Activated CD4-positive, alpha-beta T cell treated with anti-CD3 and anti-CD28 coated beads, Interleukin-2, amount 50 U/mL, for 4 hours (primary cell): ENCODE data around the gene NELFA.

Source experiments
- DNase-seq, 2 experiments: peaks; one replicate each; pipeline ENCODE4 v3.0.0-alpha.2; 2020

Gene NELFA

GRCh38 chr4:2008921-2009650 is at the start of gene NELFA:
Gene NELFA (minus strand): TSS chr4:2008974. CDS start chr4:2008959, 15 bp downstream.
- DNase-seq = peak; percentile 94

GRCh38 chr4:2057382-2058065 is 48.8 kb upstream of the NELFA start:
- DNase-seq = no peak

DNA sequence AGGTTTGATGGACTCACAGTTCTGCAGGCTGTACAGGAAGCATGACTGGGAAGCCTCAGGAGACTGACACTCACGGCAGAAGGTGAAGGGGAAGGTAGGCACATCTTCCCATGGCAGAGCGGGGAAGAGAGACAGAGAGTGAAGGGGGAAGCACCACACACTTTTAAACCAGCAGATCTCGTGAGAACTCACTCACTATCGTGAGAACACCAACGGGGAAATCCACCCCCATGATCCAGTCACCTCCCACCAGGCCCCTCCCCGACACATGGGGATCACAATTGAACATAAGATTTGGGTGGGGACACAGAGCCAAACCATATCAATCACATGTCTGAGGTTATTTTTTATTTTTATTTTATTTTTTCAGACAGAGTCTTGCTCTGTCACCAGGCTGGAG is 45.4 kb upstream of the NELFA start:
- no peak for DNase-seq

DNA sequence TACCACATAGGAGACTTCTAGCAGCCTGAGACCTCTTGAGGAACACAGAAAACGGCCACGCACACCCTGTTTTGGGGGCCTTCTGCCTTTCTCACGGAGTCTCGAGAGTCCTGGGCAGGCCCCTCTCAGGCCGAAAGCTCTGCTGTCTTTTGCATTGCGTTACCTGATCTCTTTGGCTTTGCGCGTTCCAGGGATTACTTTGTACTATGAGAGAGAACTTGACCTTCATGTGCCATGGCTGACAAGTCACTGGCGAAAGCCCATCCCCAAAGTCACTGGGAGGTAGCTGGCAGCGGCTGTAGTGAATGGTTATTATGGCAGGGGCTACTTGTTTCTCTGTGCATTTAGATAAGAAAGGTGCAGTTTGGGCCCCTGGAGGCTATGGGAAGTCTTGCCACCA is 42.3 kb upstream of the NELFA start:
- DNase-seq = no peak

DNA sequence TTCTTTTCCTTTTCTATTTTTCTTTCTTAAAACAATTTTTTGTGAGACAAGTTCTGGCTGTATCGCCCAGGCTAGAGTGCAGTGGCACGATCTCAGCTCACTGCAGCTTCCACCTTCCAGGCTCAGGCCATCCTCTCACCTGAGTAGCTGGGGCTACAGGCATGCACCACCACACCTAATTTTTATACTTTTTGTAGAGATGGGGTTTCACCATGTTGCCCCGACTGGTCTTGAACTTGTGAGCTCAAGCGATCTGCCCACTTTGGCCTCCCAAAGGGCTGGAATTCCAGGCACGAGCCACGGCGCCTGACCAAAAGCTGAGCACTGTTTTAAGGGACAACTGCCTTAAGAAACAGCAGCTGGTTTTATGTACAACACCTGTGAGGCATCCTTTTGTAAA is 41.0 kb upstream of the NELFA start:
- DNase-seq = no peak

DNA sequence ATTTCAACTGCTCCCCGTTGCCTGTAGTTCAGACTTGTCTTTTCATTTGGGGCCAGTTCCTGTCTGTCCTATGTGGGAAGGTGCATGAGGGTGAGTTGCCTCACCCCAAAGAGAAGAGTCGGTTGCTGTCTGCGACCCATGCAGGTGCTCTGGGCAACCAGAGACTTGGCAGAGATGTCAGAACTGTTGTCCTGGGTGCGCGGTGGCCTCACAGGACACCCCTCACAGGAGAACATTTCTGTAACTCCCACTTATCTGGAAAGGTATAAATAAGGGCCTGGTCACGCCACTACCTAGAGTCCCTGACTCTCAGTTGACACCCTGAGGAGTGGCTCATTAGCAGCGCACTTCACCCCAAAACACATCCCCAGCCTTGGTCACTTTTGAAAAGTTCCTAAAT is 40.6 kb upstream of the NELFA start:
- DNase-seq = no peak

GRCh38 chr4:2048831-2049230 is 40.1 kb upstream of the NELFA start:
- no peak for DNase-seq

GRCh38 chr4:2047781-2048581 is 39.2 kb upstream of the NELFA start:
- DNase-seq = no peak

DNA sequence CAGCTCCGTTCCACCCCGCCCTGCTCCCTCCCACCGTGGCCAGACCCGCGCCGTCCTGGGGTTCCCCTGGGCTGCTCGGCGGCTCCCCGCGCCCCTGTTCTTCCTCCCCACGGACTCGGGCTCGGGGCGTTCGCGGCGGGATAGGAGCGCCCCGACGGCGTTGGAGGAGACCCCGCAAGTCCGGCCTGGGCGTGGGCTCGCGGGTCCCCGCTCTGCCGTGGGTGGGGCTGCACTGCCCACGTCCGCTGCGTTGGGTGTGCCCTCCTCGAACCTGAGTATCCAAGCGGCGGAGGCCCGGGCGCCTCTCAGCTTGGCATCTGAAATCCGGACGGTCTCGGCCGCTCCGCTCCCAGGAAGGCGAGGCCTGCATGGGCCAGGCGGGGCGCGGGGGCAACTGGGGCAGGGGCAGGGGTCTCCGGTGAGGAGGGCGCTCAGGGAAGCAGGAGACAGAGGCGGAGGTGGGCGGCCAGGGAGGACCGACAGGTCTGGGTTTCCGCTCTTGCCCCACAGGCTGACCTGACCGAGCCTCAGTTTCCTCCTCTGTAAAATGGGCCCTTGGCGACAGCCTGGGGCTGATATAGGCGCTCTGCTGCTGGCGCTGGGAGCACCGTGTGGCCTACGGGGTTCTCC is 38.4 kb upstream of the NELFA start:
- DNase-seq = no peak

- DNase-seq = no peak
Observed at GRCh38 chr4:2046031-2046961, 37.5 kb upstream of the NELFA start.

- no peak for DNase-seq
Observed at GRCh38 chr4:2045518-2045951, 36.8 kb upstream of the NELFA start.

DNA sequence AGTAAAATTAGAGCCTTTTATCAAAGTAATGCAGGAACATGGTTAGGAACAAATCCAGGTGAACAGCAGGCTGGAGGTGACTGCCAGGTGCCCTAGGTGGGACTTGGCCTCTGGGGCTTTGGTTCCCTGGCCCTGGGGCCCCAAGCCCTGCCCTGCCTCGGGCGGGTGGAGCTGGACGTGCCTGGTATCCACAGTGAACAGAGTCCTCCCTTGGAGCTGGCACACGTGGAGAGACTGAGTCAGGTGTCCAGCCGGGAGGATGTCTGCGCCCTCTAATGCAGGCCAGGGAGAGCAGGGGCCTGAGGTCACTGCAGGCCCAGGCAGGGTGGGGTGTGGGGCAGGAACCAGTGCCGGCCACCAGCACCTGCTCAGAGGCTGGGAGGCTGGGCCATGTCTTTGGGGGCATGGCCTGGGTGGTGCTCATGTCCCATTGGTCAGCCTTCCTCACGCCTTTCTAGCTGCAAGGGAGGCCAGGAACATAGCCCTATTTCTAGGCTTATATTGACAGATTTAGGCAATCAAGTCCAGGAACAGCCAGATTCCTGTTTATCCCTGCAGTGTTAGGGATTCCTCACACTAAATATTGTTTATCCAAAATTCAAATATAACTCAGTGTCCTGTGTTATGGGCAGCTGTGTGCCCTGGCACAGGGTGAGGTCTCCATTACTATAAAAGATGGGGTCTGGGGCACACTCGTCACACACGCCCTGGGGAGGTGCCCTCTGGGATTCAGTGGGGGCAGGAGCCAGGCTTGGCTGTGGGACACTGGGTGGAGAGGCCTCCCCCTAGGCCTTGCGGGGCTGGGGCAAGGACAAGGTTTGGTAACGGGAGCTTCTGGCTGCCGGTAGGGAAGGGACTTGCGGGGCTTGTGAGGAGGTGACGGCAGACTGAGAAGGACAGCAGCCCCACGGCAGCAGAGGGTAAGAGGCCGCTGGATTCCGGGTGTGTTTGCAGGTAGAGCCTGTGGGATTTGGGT is 36.1 kb upstream of the NELFA start:
- DNase-seq = no peak

DNA sequence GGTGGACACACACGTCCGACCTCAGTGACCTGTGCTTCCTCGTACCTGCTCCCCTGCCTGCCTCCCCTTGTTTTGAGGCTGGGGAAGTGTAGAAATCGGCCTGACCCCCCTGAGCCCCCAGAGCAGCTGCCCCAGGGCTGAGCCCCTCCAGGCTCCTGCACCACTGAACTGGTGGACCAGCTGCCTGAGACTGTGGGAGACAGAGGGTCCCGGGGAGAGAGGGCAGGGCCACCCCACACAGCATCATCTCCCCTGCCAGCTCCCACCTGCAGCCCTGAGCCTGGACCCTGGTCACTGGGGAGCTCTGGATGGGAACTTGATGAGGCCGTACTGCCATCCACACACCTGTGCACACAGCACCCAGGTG is 35.3 kb upstream of the NELFA start:
- no peak for DNase-seq

DNA sequence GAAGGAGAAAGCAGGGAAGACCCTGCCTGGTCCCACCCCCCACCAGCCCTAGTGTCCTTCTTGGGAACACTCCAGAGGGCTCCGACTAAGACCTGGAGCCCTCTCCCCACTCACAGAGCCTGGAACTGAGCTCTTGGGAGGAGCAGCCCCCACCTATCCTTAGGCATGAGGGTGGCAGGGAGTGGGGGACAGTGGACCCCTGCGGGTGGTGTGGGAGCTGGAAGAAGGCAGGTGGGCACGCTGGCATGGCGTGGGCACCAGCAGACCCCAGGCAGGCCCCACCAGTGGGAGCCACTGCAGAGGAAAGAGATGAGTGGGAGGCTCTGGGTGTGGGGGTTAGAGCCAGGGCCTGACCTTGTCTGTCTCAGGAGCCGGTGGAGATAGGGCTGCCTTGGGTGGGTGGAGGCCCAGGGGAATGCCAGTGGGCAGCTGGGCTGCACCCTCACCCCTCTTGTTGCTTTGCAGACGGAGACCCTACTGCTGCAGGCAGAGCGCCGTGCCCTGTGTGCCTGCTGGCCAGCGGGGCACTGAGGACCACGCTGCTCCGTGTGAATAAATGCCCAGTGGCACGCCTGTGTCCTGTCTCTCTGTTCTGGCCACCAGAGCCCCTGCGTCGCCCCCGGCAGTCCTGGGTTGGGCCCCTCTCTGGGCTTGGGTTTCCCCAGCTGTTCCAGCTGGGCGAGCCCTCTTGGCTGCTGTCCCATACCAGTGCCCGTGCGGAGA is 34.8 kb upstream of the NELFA start:
- no peak for DNase-seq

DNA sequence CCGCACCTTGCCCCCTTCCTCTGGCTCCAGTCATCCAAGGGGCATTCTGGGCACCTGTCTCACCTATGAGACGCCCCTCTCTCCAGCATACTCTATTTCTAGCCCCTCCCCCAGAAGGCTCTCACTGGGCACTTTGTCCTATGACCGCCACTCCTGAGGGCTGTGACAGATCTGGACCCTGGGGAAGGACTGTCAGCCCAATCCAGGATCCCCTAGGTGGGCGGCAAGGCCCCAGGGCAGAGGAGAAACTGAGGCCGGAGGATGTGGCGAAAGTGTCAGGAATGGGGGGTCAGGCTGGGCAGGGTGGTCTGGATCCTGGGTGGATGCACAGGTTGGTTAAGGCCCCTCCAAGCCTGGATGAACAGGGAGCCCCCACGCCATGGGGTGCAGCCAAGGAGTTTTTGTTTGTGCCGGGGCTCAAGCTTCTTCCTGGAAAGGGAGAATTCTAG is 34.2 kb upstream of the NELFA start:
- no peak for DNase-seq

DNA sequence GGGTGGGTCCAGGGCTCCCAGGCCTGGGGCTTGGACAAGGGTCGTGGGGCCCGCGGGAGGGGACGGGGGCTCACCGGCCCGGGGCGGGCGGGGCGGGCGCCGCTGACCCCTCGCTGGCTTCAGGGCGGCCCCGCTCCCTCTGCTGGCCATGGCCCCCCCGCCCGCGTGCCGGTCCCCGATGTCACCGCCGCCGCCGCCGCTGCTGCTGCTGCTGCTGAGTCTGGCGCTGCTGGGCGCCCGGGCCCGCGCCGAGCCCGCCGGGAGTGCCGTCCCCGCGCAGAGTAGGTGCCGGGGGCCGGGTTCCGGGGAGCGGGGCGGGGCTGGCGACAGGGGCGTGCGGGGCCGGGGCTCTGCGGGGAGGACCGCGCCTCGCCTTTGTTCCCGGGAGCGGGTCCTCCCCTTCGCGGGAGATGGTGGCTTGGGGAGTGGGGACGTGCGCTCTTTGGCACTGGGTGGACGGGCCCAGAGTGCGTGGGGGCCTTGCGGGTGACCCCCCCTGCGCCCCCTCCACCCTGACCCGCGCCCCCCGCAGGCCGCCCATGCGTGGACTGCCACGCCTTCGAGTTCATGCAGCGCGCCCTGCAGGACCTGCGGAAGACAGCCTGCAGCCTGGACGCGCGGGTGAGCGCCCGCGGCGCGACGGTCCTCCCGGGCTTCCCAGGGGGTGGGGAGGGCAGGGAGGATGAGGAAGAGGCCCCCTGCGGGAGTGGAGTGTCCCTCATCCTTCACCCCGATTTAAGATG is 33.6 kb upstream of the NELFA start:
- DNase-seq = peak; percentile 12 to 35

- DNase-seq = peak; percentile 73 to 77
Observed at GRCh38 chr4:2041239-2042130, 32.7 kb upstream of the NELFA start.
